Measurements from ENCODE around the gene RRP15.

The RRP15 gene

DNA sequence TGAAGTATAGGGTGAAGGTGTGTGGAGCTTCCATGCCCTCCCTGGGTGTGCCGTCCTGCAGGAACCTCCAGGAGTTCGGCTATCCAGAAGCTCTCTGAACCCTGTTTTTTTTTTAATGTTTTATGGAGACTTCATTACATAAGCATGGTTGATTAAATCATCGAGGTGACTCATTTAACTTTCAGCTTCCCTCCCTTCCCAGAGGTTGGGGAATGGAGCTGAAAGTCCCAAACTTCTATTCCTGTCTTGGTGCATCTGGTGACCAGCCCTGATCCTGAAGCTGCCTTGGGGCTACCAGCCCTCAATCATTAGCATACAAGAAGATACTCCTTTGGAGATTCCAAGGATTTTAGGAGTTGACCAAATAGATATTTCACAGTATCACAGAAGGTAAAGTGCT, 9.5 kb downstream of the RRP15 start:
- FAIRE-seq = no peak

DNA sequence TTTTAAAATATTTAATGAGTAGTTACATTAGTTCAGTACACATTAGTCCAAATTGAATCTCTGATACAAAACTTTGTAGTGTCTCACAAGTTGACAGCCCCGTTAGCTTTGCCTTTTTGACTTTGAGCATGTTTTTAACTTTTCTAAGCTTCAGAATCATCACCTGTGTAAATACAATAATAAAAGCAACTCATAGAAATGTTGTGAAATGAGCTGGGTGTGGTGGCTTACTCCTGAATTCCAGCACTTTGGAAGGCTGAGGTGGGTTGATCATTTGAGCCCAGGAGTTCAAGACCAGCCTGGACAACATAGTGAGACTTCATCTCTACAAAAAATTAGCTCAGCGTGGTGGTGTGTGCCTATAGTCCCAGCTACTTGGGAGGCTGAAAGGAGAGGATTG, 11.1 kb downstream of the RRP15 start:
- TF ChIP-seq, protein P1, sequence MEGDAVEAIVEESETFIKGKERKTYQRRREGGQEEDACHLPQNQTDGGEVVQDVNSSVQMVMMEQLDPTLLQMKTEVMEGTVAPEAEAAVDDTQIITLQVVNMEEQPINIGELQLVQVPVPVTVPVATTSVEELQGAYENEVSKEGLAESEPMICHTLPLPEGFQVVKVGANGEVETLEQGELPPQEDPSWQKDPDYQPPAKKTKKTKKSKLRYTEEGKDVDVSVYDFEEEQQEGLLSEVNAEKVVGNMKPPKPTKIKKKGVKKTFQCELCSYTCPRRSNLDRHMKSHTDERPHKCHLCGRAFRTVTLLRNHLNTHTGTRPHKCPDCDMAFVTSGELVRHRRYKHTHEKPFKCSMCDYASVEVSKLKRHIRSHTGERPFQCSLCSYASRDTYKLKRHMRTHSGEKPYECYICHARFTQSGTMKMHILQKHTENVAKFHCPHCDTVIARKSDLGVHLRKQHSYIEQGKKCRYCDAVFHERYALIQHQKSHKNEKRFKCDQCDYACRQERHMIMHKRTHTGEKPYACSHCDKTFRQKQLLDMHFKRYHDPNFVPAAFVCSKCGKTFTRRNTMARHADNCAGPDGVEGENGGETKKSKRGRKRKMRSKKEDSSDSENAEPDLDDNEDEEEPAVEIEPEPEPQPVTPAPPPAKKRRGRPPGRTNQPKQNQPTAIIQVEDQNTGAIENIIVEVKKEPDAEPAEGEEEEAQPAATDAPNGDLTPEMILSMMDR (IDR thresholded peaks at IDR 0.05; ENCODE audit: insufficient read depth, missing control alignments) = no peak
- FAIRE-seq (no peak), DNase-seq (ENCODE audit: insufficient read length, low spot score) (no peak)

More for the DNA sequence above, 9.5 kb downstream of the RRP15 start:
- TF ChIP-seq, protein P1 (IDR thresholded peaks at IDR 0.05; ENCODE audit: insufficient read depth, missing control alignments) = no peak
- DNase-seq (ENCODE audit: insufficient read length, low spot score) = no peak

DNA sequence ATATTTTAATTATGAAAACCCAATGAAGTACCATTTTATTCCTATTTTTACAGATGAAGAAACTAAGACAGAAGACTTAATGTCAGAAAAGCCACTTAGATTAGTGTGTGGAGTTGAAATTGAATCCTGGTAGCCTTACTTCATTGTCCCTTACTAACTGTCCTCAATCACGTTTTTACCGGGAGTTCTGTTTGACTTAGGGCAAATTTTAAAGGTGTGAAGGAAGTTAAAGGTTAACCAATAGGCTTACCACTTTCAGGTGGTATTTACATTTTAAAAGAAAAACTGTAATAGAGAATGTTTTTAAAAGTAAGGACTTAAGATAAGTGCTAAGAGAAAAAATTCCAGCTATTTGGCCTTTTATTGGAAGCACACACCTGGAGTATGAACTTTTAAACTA, 12.4 kb downstream of the RRP15 start:
- TF ChIP-seq, protein P1 (IDR thresholded peaks at IDR 0.05; ENCODE audit: insufficient read depth, missing control alignments) = no peak
- DNase-seq (ENCODE audit: insufficient read length, low spot score) (no peak), FAIRE-seq (peak; percentile 70)

DNA sequence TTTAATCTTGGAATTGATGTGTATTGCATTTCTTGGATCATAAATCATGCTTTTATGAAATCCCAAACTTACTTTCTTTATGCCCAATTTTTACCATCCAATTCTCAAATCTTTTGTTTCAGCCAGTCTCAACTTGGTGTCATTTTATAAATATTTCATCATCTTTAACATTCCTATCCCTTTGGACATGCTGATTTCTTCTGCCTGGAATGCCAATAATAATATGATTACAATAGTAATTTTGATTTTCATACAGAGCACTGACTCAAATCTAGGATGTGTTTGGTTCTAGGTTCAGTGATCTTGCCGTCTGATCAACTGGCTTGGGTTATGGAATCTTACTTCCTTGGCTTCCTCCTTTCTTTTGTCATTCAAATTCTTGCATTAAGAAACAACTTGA, 12.8 kb downstream of the RRP15 start:
- FAIRE-seq (peak; percentile 56), DNase-seq (ENCODE audit: insufficient read length, low spot score) (no peak)
- TF ChIP-seq, protein P1 (IDR thresholded peaks at IDR 0.05; ENCODE audit: insufficient read depth, missing control alignments) = no peak

DNA sequence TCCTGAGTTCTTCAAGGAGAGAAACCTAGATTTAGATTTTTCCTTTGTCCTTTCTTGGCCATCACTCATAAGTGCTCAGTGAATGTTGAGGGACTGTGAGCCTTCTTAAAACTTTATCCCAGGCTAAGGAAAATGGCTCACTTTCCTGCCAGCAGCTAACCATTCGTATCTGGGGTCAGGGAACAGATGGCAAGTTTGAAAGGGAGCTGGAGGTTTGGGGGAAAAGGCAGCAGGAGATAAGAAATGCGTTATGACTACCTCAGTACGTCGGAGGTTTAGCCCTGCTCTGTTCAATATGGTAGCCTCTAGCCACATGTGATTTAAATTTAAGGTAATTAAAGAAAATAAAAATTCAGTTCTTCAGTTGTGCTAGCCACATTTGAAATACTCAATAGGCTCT, 13.3 kb downstream of the RRP15 start:
- FAIRE-seq = no peak
- no peak for DNase-seq (ENCODE audit: insufficient read length, low spot score)
- TF ChIP-seq, protein P1 (IDR thresholded peaks at IDR 0.05; ENCODE audit: insufficient read depth, missing control alignments) = no peak

DNA sequence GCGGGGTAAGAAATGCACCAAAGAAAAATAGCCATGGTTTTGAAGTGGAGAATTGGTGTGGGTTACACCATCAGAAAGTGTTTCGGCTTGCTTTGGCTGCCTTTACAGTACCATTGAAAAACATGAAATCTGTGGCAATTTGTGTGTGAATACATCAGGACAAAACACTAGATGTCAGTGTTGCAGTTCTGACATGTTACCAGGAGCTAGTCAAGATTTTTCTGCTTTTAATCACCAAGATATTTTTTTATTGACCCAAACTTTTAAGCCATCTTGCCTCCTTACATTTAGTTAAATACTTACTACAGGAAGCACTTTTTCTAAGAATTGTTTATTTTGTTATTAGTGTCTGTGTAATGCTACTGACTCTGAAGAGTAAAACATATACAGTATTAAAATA, 14.3 kb downstream of the RRP15 start:
- TF ChIP-seq, protein P1 (IDR thresholded peaks at IDR 0.05; ENCODE audit: insufficient read depth, missing control alignments) = peak; percentile 58
- DNase-seq (ENCODE audit: insufficient read length, low spot score) (no peak), FAIRE-seq (peak; percentile 91)

DNA sequence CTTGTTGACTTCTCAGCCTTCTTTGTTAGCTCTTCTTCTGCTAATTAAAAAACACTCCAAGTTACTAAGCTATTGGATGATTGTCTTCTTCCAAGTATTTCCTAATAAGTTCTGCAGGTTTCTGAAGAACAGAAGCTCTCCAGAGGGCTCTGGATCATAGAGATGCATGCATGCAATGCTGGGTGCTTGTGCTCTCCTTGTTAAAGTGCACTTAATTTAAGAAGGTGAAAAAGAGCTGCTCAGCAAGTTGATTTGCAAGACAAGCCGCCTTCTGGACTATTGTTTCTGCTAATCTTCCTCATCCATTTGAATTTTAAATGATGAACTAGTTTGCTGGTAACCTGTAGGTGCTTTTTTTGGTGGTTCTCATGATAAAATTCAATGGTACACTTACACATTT, 16.1 kb downstream of the RRP15 start:
- DNase-seq (ENCODE audit: insufficient read length, low spot score) (no peak), FAIRE-seq (peak; percentile 72)
- TF ChIP-seq, protein P1 (IDR thresholded peaks at IDR 0.05; ENCODE audit: insufficient read depth, missing control alignments) = no peak
